HG02678 (cell line): ENCODE data around the gene MAMLD1.
A peak's percentile ranks its signal among the peaks of the same experiment; 100 is the strongest.

Experiments used
- ATAC-seq: cut with Tn5 transposase; IDR thresholded peaks from one replicate; pipeline ENCODE4 v1.9.1; 2021; ENCODE audit warnings: mild to moderate bottlenecking, moderate library complexity; ENCODE audit not compliant: unreplicated experiment

The MAMLD1 gene

GRCh38 chrX:150456941-150457340, 93.8 kb downstream of the MAMLD1 start:
- ATAC-seq: no peak

GRCh38 chrX:150459196-150459595, 96.1 kb downstream of the MAMLD1 start:
- ATAC-seq: no peak

DNA sequence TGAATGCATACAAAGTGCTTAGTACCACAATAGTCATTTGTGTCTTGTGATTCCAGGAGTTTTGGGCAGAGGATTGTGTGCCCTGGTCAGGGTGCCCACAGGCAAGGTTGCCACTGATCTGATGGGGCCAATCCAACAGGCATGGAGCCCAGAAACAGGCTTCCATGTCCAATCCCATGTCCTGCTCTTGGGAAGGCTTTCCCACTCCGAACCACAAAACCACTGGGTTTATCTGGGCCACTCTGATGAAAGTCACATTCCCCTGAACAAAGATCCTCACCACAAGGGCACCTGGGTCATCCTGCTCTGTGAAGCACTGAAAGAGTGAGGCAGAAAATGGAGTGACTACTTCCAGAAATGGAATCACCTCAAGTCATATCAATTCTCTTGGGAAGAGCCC, 96.9 kb downstream of the MAMLD1 start:
- ATAC-seq: no peak

DNA sequence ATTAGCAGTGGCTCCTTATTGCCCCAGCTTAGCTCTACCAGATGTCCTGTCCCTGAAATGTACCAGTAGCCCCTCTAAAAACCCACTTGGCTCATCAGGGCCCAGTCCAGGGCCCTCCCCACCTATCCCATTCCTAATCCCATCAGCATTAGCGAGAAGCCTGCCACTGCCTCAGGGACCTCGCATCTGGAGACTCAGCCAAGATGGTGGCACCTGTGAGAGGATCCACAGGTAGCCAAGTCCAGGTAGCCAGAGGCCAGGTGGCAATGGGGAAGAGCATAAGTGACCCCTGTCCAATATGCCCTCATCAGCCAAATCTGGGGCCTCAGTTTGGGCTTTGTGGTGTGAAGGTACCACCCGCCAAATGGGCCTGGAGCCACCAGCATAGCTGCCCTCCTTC, 97.7 kb downstream of the MAMLD1 start:
- ATAC-seq: no peak

GRCh38 chrX:150463566-150463965, 100.4 kb downstream of the MAMLD1 start:
- no peak for ATAC-seq

DNA sequence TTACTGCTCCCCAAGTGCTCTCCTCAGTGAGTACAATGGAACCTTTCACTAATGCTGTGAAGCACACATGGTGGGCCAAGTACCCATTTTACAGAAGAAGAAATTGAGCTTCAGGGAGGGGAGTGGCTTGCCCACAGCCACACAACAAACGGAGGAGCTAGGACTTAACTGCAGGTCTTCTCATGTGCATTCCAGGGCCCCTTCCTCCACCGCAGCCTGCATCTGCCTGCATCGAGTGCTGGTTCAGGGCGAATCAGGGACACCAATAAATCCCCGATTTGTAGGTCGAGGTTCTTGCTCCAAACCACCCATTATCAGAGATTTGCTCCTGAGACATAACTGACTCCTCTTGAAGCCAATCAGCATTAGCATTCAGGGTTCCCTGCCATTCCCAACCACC, 100.9 kb downstream of the MAMLD1 start:
- no peak for ATAC-seq

DNA sequence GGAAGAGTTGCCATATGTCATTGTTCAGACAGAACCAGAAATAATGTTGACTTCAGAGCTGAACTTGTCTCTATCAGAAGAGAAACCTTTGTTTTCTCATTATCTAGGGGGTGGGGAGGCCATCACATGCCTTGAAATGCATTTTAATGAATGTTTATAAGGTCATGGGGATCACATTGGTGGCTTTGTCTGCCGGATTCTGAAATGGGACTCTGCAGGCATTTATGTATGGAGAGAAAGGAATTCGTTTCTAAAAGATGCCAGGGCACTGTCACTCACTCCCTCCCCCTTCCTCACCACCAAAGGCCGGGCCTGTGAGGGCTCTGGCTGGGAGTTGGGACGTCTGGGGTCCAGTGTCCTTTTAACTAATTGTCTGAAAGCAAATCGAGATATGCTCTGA, 102.2 kb downstream of the MAMLD1 start:
- no peak for ATAC-seq

DNA sequence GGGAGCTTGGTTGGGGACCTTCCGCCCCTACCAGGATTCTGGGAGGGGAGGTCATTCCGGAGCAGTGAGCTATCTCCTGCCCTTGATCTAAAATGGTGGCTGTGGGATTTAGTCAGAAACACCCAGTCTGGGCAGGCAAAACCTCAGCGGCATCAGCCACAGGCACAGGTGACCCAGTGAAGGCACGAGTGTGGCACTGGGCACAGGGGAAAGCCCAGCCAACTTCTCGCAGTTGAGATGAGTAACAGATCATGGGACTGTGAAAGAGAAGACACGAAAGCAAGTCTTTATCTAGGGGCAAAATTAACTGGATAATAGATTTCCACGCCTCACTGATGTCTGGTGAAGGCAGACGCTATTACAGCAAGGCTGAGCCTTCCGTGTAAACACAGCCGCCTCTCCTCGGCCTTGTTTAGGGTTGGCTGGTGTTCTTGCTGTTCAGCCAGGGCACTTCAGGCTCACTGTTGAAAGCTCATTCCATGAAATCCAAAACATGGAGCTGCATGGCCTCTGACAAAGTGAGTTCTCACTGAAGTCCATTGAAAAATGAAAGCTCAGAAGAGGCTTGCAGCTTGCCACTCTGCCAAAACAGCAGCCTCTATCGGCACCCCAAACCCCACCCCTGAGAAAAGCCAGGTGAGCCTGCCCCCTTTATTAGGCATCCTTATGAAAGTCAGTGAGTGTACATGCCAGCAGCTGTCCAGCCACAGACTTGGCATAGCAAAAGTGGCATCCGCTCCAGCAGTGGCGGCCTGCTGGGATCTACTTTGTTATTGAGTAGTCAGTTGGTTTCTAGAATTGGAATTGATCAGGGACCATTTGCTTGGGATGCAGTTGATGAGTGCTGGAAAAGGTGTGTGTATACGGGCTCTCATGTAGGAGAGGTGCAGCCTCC, 103.0 kb downstream of the MAMLD1 start:
- no peak for ATAC-seq

- ATAC-seq: no peak
These were observed 109.2 kb downstream of the MAMLD1 start for GRCh38 chrX:150472306-150472705.

DNA sequence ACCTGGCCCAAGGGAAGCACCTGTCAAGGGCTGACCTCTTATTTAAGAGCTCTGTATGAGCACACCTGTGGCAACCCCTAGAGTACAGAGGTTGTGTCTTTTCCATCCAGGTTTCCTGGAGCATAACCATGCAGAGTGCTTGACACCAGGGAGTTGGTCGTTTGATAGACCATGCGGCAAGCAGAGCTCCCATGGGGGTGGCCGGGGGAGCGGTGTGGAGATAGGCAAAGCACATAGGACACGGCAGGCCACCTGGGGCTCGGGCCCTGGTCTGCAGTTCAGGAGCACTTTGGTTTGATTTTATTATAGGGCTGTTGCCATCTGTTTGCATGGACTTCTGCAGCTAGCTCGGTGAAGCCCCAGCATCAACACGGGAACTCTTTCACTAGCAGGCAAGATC, 110.3 kb downstream of the MAMLD1 start:
- no peak for ATAC-seq

- ATAC-seq: no peak
These were observed 112.3 kb downstream of the MAMLD1 start for GRCh38 chrX:150475461-150475860.

GRCh38 chrX:150476164-150476699, 113.1 kb downstream of the MAMLD1 start:
- no peak for ATAC-seq

DNA sequence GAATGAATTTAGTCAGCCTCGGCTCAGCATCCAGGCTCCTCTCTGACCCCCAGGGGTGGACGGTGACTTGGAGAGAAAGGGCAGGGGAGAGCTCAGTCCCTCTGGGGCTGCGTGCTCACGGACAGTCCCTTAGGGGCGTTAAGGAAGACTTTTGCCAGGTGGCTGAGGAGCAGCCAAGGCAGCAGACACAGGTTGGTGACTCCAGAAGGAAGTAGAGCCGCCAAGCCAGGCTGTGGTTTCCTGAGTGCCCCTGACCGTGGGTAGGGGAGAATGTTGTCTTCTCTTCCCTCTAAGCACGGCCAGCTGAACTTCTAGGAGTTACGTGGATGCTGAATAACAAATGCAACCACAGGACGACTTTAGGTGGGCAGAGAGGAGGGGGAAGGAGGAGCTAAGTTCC, 114.3 kb downstream of the MAMLD1 start:
- no peak for ATAC-seq

DNA sequence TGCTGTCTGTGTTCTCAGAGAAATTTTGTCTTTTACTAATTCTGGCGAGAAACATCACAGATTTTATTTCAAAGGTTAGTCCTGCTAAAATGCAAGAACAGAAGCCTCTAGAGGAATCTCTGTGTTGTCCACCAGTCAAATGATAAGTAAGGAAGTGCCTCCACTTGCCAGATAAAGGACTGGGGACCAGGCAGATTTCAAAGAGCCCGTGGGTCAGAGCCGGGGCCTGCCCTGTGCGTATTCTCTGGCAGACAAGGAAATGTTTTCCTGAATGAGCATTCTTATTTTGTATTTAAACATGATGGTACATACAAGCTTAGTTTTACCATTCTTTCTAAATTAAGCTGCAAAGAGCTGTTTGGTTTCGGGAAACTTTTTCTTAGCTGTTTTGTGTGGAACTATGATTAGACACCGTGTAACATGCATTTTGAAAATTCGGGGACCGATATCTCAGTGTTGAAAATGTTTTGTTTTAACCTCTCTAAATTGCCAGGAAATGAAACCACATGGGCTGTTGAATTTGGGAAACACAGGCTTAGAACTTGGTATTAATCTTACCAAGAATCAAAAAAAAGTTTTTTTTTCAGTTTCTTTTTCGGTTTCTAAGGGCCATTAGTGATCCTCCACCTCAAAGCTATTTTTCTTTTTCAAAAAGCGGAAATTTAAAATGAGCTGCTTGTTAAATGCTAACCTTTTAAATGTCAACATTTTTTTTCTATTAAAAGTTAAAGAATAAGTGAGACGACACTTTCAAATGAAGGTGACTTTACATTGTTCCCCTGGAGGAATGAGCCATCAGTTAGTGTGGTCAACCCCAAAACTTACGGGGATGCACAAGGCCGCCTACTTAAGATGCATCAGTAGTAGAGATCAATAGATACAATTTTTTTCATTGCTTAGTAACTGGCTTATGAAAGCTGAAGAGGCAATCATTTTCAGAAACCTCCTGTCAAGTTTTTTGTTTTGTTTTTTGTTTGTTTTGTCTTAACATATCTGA, 115.7 kb downstream of the MAMLD1 start:
- peak; percentile 67 for ATAC-seq

GRCh38 chrX:150482537-150483206, 119.6 kb downstream of the MAMLD1 start:
- no peak for ATAC-seq

DNA sequence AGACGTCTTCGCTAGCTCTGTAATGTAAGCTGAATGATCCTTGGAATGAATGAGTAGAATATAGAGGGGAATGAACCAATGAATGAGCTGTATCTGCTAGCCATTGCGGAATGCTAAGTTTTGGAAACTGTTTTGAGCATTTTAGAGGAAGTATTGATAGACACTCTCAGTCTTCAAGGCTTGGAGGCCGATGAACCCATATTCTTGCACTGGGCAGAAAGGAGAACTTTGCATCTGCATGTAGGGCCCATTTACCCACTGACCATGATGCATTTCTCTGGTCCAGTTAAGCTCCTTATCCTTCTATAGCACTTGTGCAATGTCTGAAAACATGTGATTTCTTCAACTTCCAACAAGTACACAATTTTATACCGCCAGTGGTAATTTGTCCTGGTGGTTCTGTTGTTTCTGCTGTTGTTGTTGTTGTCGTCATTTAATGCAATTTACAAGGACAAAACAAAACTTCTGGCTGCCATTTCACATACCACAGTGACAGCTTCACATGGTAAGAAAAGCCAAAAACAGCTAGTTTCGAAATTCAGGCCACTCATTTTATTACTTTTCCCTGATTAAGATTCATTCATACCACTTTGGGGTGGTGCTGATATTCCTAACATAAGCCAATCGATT, 120.4 kb downstream of the MAMLD1 start:
- ATAC-seq: no peak

- no peak for ATAC-seq
These were observed 122.9 kb downstream of the MAMLD1 start for GRCh38 chrX:150486011-150486410.

GRCh38 chrX:150487369-150488094, 124.4 kb downstream of the MAMLD1 start:
- no peak for ATAC-seq

DNA sequence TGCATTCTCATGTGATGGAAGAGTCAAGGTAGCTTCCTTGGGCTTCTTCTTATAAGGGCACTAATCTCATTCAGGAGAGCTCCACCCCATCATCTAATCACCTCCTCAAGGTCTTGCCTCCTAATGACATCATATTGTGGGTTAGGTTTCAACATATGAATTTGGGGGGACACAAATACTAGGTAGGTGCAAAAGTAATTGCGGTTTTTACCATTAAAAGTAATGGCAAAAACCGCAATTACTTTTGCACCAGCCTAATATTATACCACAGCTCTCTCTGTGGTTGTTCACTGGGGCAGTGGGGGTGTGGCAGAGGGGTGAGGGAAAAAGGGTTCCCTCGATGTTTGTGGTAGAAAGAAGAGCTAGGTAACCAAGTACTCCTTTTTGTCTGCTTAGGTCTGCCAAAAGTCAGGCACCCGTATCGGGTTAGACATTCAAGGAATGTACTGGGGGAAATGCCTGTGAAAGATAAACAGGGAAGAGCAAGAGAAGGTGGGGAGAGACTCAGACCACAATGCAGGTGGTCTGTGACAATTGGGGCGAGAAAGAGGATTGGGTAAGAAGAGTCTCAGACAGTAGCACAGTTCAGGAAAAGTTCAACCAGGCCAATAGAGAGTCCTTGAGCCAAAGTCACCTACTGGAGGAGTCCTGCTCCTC, 126.4 kb downstream of the MAMLD1 start:
- ATAC-seq: no peak
